D721Med (cell line): ENCODE measurements around the gene NOP16.

Experiments
- DNase-seq: peaks from one replicate; pipeline ENCODE4 v3.0.0; 2011; ENCODE audit warnings: low spot score; ENCODE audit not compliant: insufficient read length
- FAIRE-seq: peaks from 2 replicates; lab custom pipeline; 2011; peaks lifted over from hg19 to GRCh38; lab: Jason Lieb, UNC
- CTCF ChIP-seq: IDR thresholded peaks from 2 replicates; pipeline ENCODE4 v1.5.1; 2012; ENCODE audit warnings: mild to moderate bottlenecking, control low read depth; ENCODE audit not compliant: insufficient read depth; ENCODE audit errors: missing control alignments

The NOP16 gene

GRCh38 chr5:176401281-176402205, 13.1 kb upstream of the NOP16 start:
- FAIRE-seq = no peak
- no peak for TF ChIP-seq CTCF
- DNase-seq = no peak

GRCh38 chr5:176400382-176401156, 12.2 kb upstream of the NOP16 start:
- FAIRE-seq = no peak
- no peak for TF ChIP-seq CTCF
- DNase-seq = no peak

- no peak for TF ChIP-seq CTCF
- no peak for DNase-seq
- FAIRE-seq = no peak
These were observed 9.5 kb upstream of the NOP16 start for GRCh38 chr5:176397736-176398420.

- FAIRE-seq = no peak
- DNase-seq = no peak
- no peak for TF ChIP-seq CTCF
These were observed 7.9 kb upstream of the NOP16 start for GRCh38 chr5:176396330-176396729.

GRCh38 chr5:176394881-176395675, 6.7 kb upstream of the NOP16 start:
- FAIRE-seq (no peak), DNase-seq (no peak)
- TF ChIP-seq CTCF = no peak

GRCh38 chr5:176394096-176394495, 5.7 kb upstream of the NOP16 start:
- FAIRE-seq = no peak

More at GRCh38 chr5:176394096-176394495, 5.7 kb upstream of the NOP16 start:
- no peak for DNase-seq
- no peak for TF ChIP-seq CTCF
